Measurements from ENCODE around the gene PUS1. TPM values are rescaled to one million over a fixed set of nuclear protein-coding genes. Genes with fewer than 3 reads are reported as not detected.

PUS1 gene
- total RNA-seq, 2 donors from 2014 or later, result 37.3 to 56.7 TPM

DNA sequence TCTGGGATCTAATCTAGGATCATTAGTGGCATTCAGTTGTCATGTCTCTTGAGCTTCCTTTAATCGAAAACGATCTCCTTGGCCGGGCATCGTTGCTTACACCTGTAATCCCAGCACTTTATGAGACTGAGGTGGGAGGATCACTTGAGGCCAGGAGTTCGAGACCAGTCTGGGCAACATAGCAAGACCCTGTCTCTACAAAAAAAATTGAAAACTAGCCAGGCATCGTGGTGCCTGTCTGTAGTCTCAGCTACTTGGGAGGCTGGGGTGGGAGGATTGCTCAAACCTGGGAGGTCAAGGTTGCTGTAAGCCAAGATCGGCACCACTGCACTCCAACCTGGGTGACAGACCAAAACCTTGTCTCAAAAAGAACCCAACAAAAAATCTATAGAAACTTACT lies 9.0 kb downstream of the PUS1 start:
- H3K9ac ChIP-seq (ENCODE audit: extremely low read depth, low read length, poor library complexity, severe bottlenecking), result no peak overlapping the region
- H3K27ac ChIP-seq (ENCODE audit: low read depth, low read length), result no peak overlapping the region
- H3K27ac Mint-ChIP-seq, result no peak overlapping the region
- H3K4me3 Mint-ChIP-seq, result no peak overlapping the region
- no peaks in the 10 kb centered on the region for H3K4me1 Mint-ChIP-seq
- no peaks in the 10 kb centered on the region for H3K27me3 Mint-ChIP-seq (ENCODE audit: insufficient read depth)
- TF ChIP-seq, protein P1, sequence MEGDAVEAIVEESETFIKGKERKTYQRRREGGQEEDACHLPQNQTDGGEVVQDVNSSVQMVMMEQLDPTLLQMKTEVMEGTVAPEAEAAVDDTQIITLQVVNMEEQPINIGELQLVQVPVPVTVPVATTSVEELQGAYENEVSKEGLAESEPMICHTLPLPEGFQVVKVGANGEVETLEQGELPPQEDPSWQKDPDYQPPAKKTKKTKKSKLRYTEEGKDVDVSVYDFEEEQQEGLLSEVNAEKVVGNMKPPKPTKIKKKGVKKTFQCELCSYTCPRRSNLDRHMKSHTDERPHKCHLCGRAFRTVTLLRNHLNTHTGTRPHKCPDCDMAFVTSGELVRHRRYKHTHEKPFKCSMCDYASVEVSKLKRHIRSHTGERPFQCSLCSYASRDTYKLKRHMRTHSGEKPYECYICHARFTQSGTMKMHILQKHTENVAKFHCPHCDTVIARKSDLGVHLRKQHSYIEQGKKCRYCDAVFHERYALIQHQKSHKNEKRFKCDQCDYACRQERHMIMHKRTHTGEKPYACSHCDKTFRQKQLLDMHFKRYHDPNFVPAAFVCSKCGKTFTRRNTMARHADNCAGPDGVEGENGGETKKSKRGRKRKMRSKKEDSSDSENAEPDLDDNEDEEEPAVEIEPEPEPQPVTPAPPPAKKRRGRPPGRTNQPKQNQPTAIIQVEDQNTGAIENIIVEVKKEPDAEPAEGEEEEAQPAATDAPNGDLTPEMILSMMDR (conservative IDR thresholded peaks at IDR 0.05), result no peak
- WGBS, 2 experiments (ENCODE audit: insufficient coverage in 1 of 2, insufficient read length in 1 of 2), result 79 to 83% methylated on average over 6 to 7 of the region's 7 CpGs
- H3K9me3 ChIP-seq (ENCODE audit: control insufficient read depth, low read length), result no peaks in the 10 kb centered on the region
- H3K27me3 ChIP-seq (ENCODE audit: control insufficient read depth, insufficient read depth, low read length, poor library complexity, severe bottlenecking), result no peaks in the 10 kb centered on the region
- no peak overlapping the region for H3K4me3 ChIP-seq (ENCODE audit: low read length)
- peaks cover 81% of the 10 kb centered on the region for H3K36me3 Mint-ChIP-seq (ENCODE audit: low read depth)
- DNase-seq, result no peak
- peaks cover 63% of the 10 kb centered on the region for H3K36me3 ChIP-seq (ENCODE audit: control insufficient read depth, insufficient read depth, low read length)
- no peaks in the 10 kb centered on the region for H3K9me3 Mint-ChIP-seq
- H3K4me1 ChIP-seq (ENCODE audit: control insufficient read depth, insufficient read depth, low read length), result no peaks in the 10 kb centered on the region

DNA sequence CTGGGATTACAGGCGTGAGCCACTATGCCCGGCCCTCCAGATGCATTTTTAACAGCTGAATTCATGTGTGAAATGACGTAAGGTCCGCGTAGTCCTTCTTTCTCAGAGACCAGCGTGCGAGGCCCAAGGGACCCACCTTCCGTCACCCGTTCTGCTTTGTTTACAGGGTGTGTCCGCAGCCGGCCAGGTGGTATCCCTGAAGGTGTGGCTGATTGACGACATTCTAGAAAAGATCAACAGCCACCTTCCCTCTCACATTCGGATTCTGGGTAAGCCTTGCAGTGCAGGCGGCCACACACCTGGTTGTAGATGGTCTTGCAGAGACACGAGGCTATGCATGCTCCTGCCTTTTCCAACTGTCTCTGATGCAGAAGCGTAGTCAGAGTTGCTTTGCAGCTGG lies 9.9 kb downstream of the PUS1 start:
- no peak overlapping the region for H3K9ac ChIP-seq (ENCODE audit: extremely low read depth, low read length, poor library complexity, severe bottlenecking)
- no peak overlapping the region for H3K4me3 ChIP-seq (ENCODE audit: low read length)
- H3K27ac ChIP-seq (ENCODE audit: low read depth, low read length), result no peak overlapping the region
- Mint-ChIP-seq H3K4me1 (no peaks in the 10 kb centered on the region), H3K4me3 (no peak overlapping the region), H3K36me3 (ENCODE audit: low read depth) (peaks cover 81% of the 10 kb centered on the region), H3K9me3 (no peaks in the 10 kb centered on the region), H3K27ac (no peak overlapping the region), H3K27me3 (ENCODE audit: insufficient read depth) (no peaks in the 10 kb centered on the region)
- H3K4me1 ChIP-seq (ENCODE audit: control insufficient read depth, insufficient read depth, low read length), result no peaks in the 10 kb centered on the region
- no peak for DNase-seq
- no peaks in the 10 kb centered on the region for H3K9me3 ChIP-seq (ENCODE audit: control insufficient read depth, low read length)
- peaks cover 54% of the 10 kb centered on the region for H3K36me3 ChIP-seq (ENCODE audit: control insufficient read depth, insufficient read depth, low read length)
- H3K27me3 ChIP-seq (ENCODE audit: control insufficient read depth, insufficient read depth, low read length, poor library complexity, severe bottlenecking), result no peaks in the 10 kb centered on the region
- 94% methylated on average over 12 to 16 of the region's 16 CpGs for WGBS, 2 experiments (ENCODE audit: insufficient coverage in 1 of 2, insufficient read length in 1 of 2)
- TF ChIP-seq, protein P1 (conservative IDR thresholded peaks at IDR 0.05), result no peak

DNA sequence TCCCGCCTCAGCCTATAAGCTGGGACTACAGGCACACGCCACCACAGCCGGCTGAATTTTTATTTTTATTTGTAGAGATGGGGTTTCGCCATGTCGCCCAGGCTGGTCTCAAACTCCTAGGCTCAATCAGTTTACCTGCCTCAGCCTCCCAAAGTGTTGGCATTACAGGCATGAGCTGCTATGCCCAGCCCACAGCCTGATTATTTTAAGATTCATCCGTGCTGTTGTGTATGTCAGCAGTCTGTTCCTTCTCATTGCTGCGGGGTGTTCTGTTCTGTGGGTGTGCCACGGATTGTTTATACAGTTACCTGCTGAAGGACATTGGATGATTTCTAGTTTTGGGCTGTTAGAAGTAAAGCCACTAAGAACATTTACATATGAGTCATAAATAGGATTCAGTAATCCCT lies 11.1 kb downstream of the PUS1 start:
- Histone ChIP-seq H3K4me3 (ENCODE audit: low read length) (no peak overlapping the region), H3K36me3 (ENCODE audit: control insufficient read depth, insufficient read depth, low read length) (peaks cover 53% of the 10 kb centered on the region), H3K27ac (ENCODE audit: low read depth, low read length) (no peak overlapping the region), H3K9ac (ENCODE audit: extremely low read depth, low read length, poor library complexity, severe bottlenecking) (no peak overlapping the region), H3K9me3 (ENCODE audit: control insufficient read depth, low read length) (no peaks in the 10 kb centered on the region), H3K27me3 (ENCODE audit: control insufficient read depth, insufficient read depth, low read length, poor library complexity, severe bottlenecking) (no peaks in the 10 kb centered on the region), H3K4me1 (ENCODE audit: control insufficient read depth, insufficient read depth, low read length) (no peaks in the 10 kb centered on the region)
- Mint-ChIP-seq H3K4me3 (no peak overlapping the region), H3K27me3 (ENCODE audit: insufficient read depth) (no peaks in the 10 kb centered on the region), H3K36me3 (ENCODE audit: low read depth) (peaks cover 80% of the 10 kb centered on the region), H3K4me1 (no peaks in the 10 kb centered on the region), H3K9me3 (no peaks in the 10 kb centered on the region), H3K27ac (no peak overlapping the region)
- DNase-seq, result no peak
- WGBS, 2 experiments (ENCODE audit: insufficient coverage in 1 of 2, insufficient read length in 1 of 2), result 95 to 100% methylated on average over 3 to 8 of the region's 8 CpGs
- TF ChIP-seq, protein P1 (conservative IDR thresholded peaks at IDR 0.05), result no peak
